ENCODE results near the gene ESRRB.

GRCh38 chr14:76501156-76501720 is 125.3 kb downstream of the ESRRB start:
- TF ChIP-seq CTCF (IDR thresholded peaks at IDR 0.05) (no peak), POLR2A (IDR thresholded peaks at IDR 0.05) (no peak), POLR2AphosphoS5 (IDR thresholded peaks at IDR 0.05) (no peak)

Measured in breast epithelium (tissue), 3 donors.